ENCODE measurements around the gene EIF4EBP2.

EIF4EBP2 gene

GRCh38 chr10:70376436-70377378 is 27.2 kb upstream of the EIF4EBP2 start:
- no peak for DNase-seq (ENCODE audit: insufficient read length, low spot score)
- peak; percentile 66 for FAIRE-seq

GRCh38 chr10:70378122-70378521 is 25.8 kb upstream of the EIF4EBP2 start:
- DNase-seq (ENCODE audit: insufficient read length, low spot score) (peak; percentile 87), FAIRE-seq (no peak)

GRCh38 chr10:70379581-70380176 is 24.3 kb upstream of the EIF4EBP2 start:
- DNase-seq (ENCODE audit: insufficient read length, low spot score), result no peak
- no peak for FAIRE-seq

- FAIRE-seq, result no peak
- DNase-seq (ENCODE audit: insufficient read length, low spot score), result no peak
Observed at GRCh38 chr10:70380350-70381135, 23.4 kb upstream of the EIF4EBP2 start.

- DNase-seq (ENCODE audit: insufficient read length, low spot score) (no peak), FAIRE-seq (no peak)
Observed at GRCh38 chr10:70381471-70382421, 22.2 kb upstream of the EIF4EBP2 start.

GRCh38 chr10:70391654-70392053 is 12.3 kb upstream of the EIF4EBP2 start:
- FAIRE-seq (no peak), DNase-seq (ENCODE audit: insufficient read length, low spot score) (no peak)

GRCh38 chr10:70396140-70396539 is 7.8 kb upstream of the EIF4EBP2 start:
- DNase-seq (ENCODE audit: insufficient read length, low spot score), result no peak
- FAIRE-seq, result no peak

GRCh38 chr10:70399177-70399576 is 4.8 kb upstream of the EIF4EBP2 start:
- FAIRE-seq (no peak), DNase-seq (ENCODE audit: insufficient read length, low spot score) (no peak)

GRCh38 chr10:70403483-70404035 is 386 bp upstream of the EIF4EBP2 start:
- FAIRE-seq, result peak; percentile 96
- DNase-seq (ENCODE audit: insufficient read length, low spot score), result no peak

- DNase-seq (ENCODE audit: insufficient read length, low spot score), result no peak
Observed at GRCh38 chr10:70404787-70405036, 767 bp downstream of the EIF4EBP2 start.

GRCh38 chr10:70405037-70405824 is 1.3 kb downstream of the EIF4EBP2 start:
- peak; percentile 81 for DNase-seq (ENCODE audit: insufficient read length, low spot score)
- FAIRE-seq, result no peak

More at GRCh38 chr10:70404787-70405036, 767 bp downstream of the EIF4EBP2 start:
- no peak for FAIRE-seq

GRCh38 chr10:70409772-70410171 is 5.8 kb downstream of the EIF4EBP2 start:
- FAIRE-seq (no peak), DNase-seq (ENCODE audit: insufficient read length, low spot score) (no peak)

- FAIRE-seq (no peak), DNase-seq (ENCODE audit: insufficient read length, low spot score) (no peak)
Observed at GRCh38 chr10:70410608-70411007, 6.7 kb downstream of the EIF4EBP2 start.

- FAIRE-seq (no peak), DNase-seq (ENCODE audit: insufficient read length, low spot score) (no peak)
Observed at GRCh38 chr10:70412356-70412755, 8.4 kb downstream of the EIF4EBP2 start.

GRCh38 chr10:70417568-70417967 is 13.6 kb downstream of the EIF4EBP2 start:
- no peak for FAIRE-seq

GRCh38 chr10:70418229-70418628 is 14.3 kb downstream of the EIF4EBP2 start:
- DNase-seq (ENCODE audit: insufficient read length, low spot score), result no peak
- no peak for FAIRE-seq

More at GRCh38 chr10:70417568-70417967, 13.6 kb downstream of the EIF4EBP2 start:
- DNase-seq (ENCODE audit: insufficient read length, low spot score), result no peak

- DNase-seq (ENCODE audit: insufficient read length, low spot score), result no peak
- FAIRE-seq, result no peak
Observed at GRCh38 chr10:70418713-70419112, 14.8 kb downstream of the EIF4EBP2 start.

- DNase-seq (ENCODE audit: insufficient read length, low spot score) (no peak), FAIRE-seq (no peak)
Observed at GRCh38 chr10:70424320-70424719, 20.4 kb downstream of the EIF4EBP2 start.

GRCh38 chr10:70425096-70425495 is 21.2 kb downstream of the EIF4EBP2 start:
- DNase-seq (ENCODE audit: insufficient read length, low spot score), result no peak
- no peak for FAIRE-seq
